ENCODE measurements around the gene MPP1.
A peak's percentile ranks its signal among the peaks of the same experiment; 100 is the strongest.

The MPP1 gene

GRCh38 chrX:154775419-154776349, 29.6 kb downstream of the MPP1 start:
- no peak for DNase-seq (ENCODE audit: low spot score)

GRCh38 chrX:154774622-154775021, 30.7 kb downstream of the MPP1 start:
- DNase-seq (ENCODE audit: low spot score) = no peak

GRCh38 chrX:154762537-154763296, 42.6 kb downstream of the MPP1 start, which contains the start of gene DKC1:
Gene DKC1 (plus strand): TSS chrX:154762864. CDS start chrX:154762966, 102 bp downstream.
- DNase-seq (ENCODE audit: low spot score) = peak; percentile 89

GRCh38 chrX:154761977-154762536, 43.2 kb downstream of the MPP1 start:
- DNase-seq (ENCODE audit: low spot score) = no peak

GRCh38 chrX:154758696-154759095, 46.6 kb downstream of the MPP1 start:
- DNase-seq (ENCODE audit: low spot score) = no peak

GRCh38 chrX:154751669-154752271, 53.5 kb downstream of the MPP1 start:
- no peak for DNase-seq (ENCODE audit: low spot score)

GRCh38 chrX:154751203-154751668, 54.0 kb downstream of the MPP1 start:
- DNase-seq (ENCODE audit: low spot score) = peak; percentile 15

- no peak for DNase-seq (ENCODE audit: low spot score)
Observed at GRCh38 chrX:154750301-154751202, 54.7 kb downstream of the MPP1 start, which contains the start of gene GAB3. Gene GAB3 (minus strand): TSS chrX:154751077. CDS start chrX:154751025, 52 bp downstream.

GRCh38 chrX:154749856-154750255, 55.4 kb downstream of the MPP1 start:
- no peak for DNase-seq (ENCODE audit: low spot score)

GRCh38 chrX:154748712-154749339, 56.5 kb downstream of the MPP1 start:
- DNase-seq (ENCODE audit: low spot score) = peak; percentile 77

GRCh38 chrX:154742613-154743012, 62.7 kb downstream of the MPP1 start:
- DNase-seq (ENCODE audit: low spot score) = no peak

GRCh38 chrX:154739952-154740465, 65.3 kb downstream of the MPP1 start:
- DNase-seq (ENCODE audit: low spot score) = no peak

- DNase-seq (ENCODE audit: low spot score) = no peak
Observed at GRCh38 chrX:154738011-154738738, 67.1 kb downstream of the MPP1 start.

- DNase-seq (ENCODE audit: low spot score) = no peak
Observed at GRCh38 chrX:154737136-154737535, 68.1 kb downstream of the MPP1 start.

- no peak for DNase-seq (ENCODE audit: low spot score)
Observed at GRCh38 chrX:154735695-154736393, 69.4 kb downstream of the MPP1 start.

- DNase-seq (ENCODE audit: low spot score) = peak; percentile 61
Observed at GRCh38 chrX:154734061-154734781, 71.1 kb downstream of the MPP1 start.

- no peak for DNase-seq (ENCODE audit: low spot score)
Observed at GRCh38 chrX:154733066-154733425, 72.2 kb downstream of the MPP1 start.

GRCh38 chrX:154732421-154733065, 72.7 kb downstream of the MPP1 start:
- no peak for DNase-seq (ENCODE audit: low spot score)

All from pons (tissue), 1 donor.